Omental fat pad (tissue), 4 donors: ENCODE data around the gene TRIM32. TPM values are rescaled to one million over a fixed set of nuclear protein-coding genes. Genes with fewer than 3 reads are reported as not detected.

Source experiments
- ATAC-seq: fragments of 150-250 bp; one replicate; pipeline ENCODE4 v1.9.1; 2016; ENCODE audit warnings: mild to moderate bottlenecking, moderate library complexity; ENCODE audit not compliant: low FRiP score
- DNase-seq: peaks from one replicate; pipeline ENCODE4 v3.0.0-alpha.2; 2019; ENCODE audit warnings: low spot score
- total RNA-seq, 4 donors: library from RNA; depleted of rRNA; stranded (reverse); fragments of >200 nt; gene quantifications; one replicate each; pipeline ENCODE4 v1.1.0, GENCODE V29; 2016
- TF ChIP-seq, protein P1 (sequence below), 3 donors: fragments of 450-650 bp; IDR thresholded peaks; one replicate each; pipeline ENCODE4 v1.5.1; 2016 to 2017; ENCODE audit warnings: antibody characterized with exemption in 3 of 3, mild to moderate bottlenecking in 3 of 3, moderate library complexity in 2 of 3

Gene TRIM32
- total RNA-seq, 4 donors from 2014 or later, result 9.5 to 22.4 (median 15.5) TPM

- peak; percentile 67 for ATAC-seq
- DNase-seq, result no peak
- TF ChIP-seq, protein P1, sequence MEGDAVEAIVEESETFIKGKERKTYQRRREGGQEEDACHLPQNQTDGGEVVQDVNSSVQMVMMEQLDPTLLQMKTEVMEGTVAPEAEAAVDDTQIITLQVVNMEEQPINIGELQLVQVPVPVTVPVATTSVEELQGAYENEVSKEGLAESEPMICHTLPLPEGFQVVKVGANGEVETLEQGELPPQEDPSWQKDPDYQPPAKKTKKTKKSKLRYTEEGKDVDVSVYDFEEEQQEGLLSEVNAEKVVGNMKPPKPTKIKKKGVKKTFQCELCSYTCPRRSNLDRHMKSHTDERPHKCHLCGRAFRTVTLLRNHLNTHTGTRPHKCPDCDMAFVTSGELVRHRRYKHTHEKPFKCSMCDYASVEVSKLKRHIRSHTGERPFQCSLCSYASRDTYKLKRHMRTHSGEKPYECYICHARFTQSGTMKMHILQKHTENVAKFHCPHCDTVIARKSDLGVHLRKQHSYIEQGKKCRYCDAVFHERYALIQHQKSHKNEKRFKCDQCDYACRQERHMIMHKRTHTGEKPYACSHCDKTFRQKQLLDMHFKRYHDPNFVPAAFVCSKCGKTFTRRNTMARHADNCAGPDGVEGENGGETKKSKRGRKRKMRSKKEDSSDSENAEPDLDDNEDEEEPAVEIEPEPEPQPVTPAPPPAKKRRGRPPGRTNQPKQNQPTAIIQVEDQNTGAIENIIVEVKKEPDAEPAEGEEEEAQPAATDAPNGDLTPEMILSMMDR (IDR thresholded peaks at IDR 0.05), result no peak
Measured at GRCh38 chr9:116661037-116661954, 25.8 kb upstream of the TRIM32 start.

DNA sequence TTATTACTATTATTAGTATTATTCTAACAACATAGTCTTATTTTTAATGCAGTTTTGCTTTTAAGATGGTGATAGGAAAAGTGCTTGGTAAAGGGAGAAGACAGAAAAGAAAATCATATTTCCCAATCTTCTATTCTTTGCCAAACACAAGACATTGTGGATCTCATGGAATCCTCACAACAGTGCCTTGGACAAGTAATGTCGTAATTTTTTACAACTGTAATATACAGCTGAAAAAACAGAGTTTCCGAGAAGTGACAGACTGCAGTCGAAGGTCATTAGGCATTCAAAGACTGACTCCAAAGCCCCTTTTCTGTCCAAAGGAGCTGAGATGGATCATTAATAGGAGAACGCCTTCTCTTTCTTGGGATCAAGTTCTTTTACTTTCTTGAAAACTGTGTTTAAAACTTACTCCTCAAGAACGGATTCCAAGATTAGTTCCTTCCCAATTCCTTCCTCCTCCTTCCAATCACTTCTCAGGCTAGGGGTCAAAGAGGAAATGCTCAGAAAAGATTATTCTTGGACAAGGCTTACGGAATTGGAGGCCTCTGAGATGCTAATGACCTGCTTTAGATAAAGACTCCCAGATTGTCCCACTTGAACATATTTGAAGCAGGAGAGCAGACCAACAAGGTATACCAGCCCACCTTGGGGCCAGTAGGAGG is 24.3 kb upstream of the TRIM32 start:
- TF ChIP-seq, protein P1 (IDR thresholded peaks at IDR 0.05), result no peak
- DNase-seq, result no peak
- peak; percentile 38 for ATAC-seq

GRCh38 chr9:116663581-116663980 is 23.5 kb upstream of the TRIM32 start:
- ATAC-seq, result no peak
- TF ChIP-seq, protein P1 (IDR thresholded peaks at IDR 0.05), result no peak
- DNase-seq, result no peak

- TF ChIP-seq, protein P1 (IDR thresholded peaks at IDR 0.05), result no peak
- ATAC-seq, result no peak
- DNase-seq, result no peak
Measured at GRCh38 chr9:116668970-116669695, 18.0 kb upstream of the TRIM32 start.

DNA sequence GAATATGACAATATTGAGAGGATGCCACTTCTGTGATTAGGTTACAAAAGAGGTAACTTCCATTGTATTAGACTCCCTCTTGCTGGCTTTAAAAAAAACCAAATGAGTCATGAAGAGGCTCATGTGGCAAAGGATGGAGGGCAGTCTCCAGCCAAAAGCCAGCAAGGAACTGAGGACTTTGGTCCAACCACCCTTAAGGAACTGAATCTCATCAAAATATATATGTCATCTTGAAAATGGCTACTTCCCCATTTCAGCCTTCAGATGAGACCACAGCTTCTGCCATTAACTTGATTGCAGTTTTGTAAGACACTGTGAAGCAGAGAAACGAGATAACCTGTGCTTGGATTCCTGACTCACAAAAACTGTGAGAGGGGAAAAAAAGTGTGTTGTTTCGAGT is 15.5 kb upstream of the TRIM32 start:
- TF ChIP-seq, protein P1 (IDR thresholded peaks at IDR 0.05), result no peak
- DNase-seq, result no peak
- ATAC-seq, result no peak

GRCh38 chr9:116673375-116673774 is 13.7 kb upstream of the TRIM32 start:
- ATAC-seq (no peak), DNase-seq (no peak)
- TF ChIP-seq, protein P1 (IDR thresholded peaks at IDR 0.05), result no peak
